ENCODE results near the gene CENPS. TPM values are rescaled to one million over a fixed set of nuclear protein-coding genes. Genes with fewer than 3 reads are reported as not detected.
A peak's percentile ranks its signal among the peaks of the same experiment; 100 is the strongest.

Gene CENPS
- total and polyA plus RNA-seq, 9 of the 15 experiments (the other 6 are each of a cell fraction or from before 2014, with no cell fraction given) = 10.2 to 36.0 (median 26.0) TPM

- no peak for TF ChIP-seq TSHZ1 (CRISPR knock-in tag; IDR thresholded peaks at IDR 0.05)
- peak; percentile 40; the same call in 1 of the 2 replicates for TF ChIP-seq ZNF143 (CRISPR knock-in tag; IDR thresholded peaks at IDR 0.05)
- no peak for TF ChIP-seq EHMT2 (IDR thresholded peaks at IDR 0.05)
- TF ChIP-seq PHF20 (IDR thresholded peaks at IDR 0.05; ENCODE audit: partially characterized antibody) = peak; percentile 25
- no peak for TF ChIP-seq ZNF395 (CRISPR knock-in tag; IDR thresholded peaks at IDR 0.05)
- TF ChIP-seq ZSCAN29 (IDR thresholded peaks at IDR 0.05) = no peak
- no peak; the same call in 1 of the 2 replicates for TF ChIP-seq TCF3 (CRISPR knock-in tag; IDR thresholded peaks at IDR 0.05)
- TF ChIP-seq RCOR1 (IDR thresholded peaks at IDR 0.05; ENCODE audit: borderline replicate concordance in 1 of 2, low read depth in 2 of 2, low read length in 2 of 2) = peak; percentile 58 to 93; a peak in 3 of 4 replicates
- peak; percentile 81 for TF ChIP-seq CCNT2 (IDR thresholded peaks at IDR 0.05; ENCODE audit: borderline replicate concordance, extremely low read depth, insufficient read length, low read depth, low read length)
- no peak for TF ChIP-seq KHSRP (IDR thresholded peaks at IDR 0.05)
- peak; percentile 41; the same call in 1 of the 2 replicates for TF ChIP-seq FOXJ2 (tag; IDR thresholded peaks at IDR 0.05)
- TF ChIP-seq XRCC4 (IDR thresholded peaks at IDR 0.05; ENCODE audit: extremely low read depth, insufficient read depth, insufficient read length) = no peak
- TF ChIP-seq THRB (CRISPR knock-in tag; conservative IDR thresholded peaks at IDR 0.05) = 0 out of 2 replicates have a peak, but pooled peaks have one; percentile 49
- no peak for TF ChIP-seq ZFP30 (CRISPR knock-in tag; IDR thresholded peaks at IDR 0.05; ENCODE audit: borderline replicate concordance)
- TF ChIP-seq PPARD (CRISPR knock-in tag; IDR thresholded peaks at IDR 0.05) = no peak
- TF ChIP-seq IFI16 (CRISPR knock-in tag; IDR thresholded peaks at IDR 0.05) = no peak
- TF ChIP-seq SMARCA5 (IDR thresholded peaks at IDR 0.05) = no peak
- TF ChIP-seq HNRNPLL (IDR thresholded peaks at IDR 0.05; ENCODE audit: low read depth, low read length, poor library complexity, severe bottlenecking) = peak; percentile 96
- TF ChIP-seq MED1 (CRISPR knock-in tag; IDR thresholded peaks at IDR 0.05; ENCODE audit: borderline replicate concordance) = no peak
- TF ChIP-seq ESRRB (CRISPR knock-in tag; IDR thresholded peaks at IDR 0.05; ENCODE audit: borderline replicate concordance) = no peak
- TF ChIP-seq BRF1 (IDR thresholded peaks at IDR 0.05; ENCODE audit: borderline replicate concordance, extremely low read depth, insufficient read length) = no peak
- no peak for TF ChIP-seq ZNF695 (CRISPR knock-in tag; IDR thresholded peaks at IDR 0.05)
- no peak; the same call in none of the 2 replicates for TF ChIP-seq TEAD4 (IDR thresholded peaks at IDR 0.05; ENCODE audit: low read length)
- peak; percentile 72; the same call in 1 of the 2 replicates for TF ChIP-seq TEAD4 (CRISPR knock-in tag; IDR thresholded peaks at IDR 0.05; ENCODE audit: borderline replicate concordance)
Observed at GRCh38 chr1:10398734-10399443, 31.3 kb upstream of the CENPS start, which contains the start of gene PGD (continued).

Measured in K562 (cell line).